Adrenal gland (tissue), 12 donors: ENCODE measurements around the gene IL5RA. TPM values are rescaled to one million over a fixed set of nuclear protein-coding genes. Genes with fewer than 3 reads are reported as not detected.

ENCODE experiments used
- DNase-seq, 7 donors: peaks; one replicate each; pipeline ENCODE4 v3.0.0-alpha.2; 2019 to 2020
- H3K27ac ChIP-seq, 5 donors: fragments of 200-600 bp; sonication (generic) in 4 of 5; 1 replicate in 3 of 5; 2 replicates in 2 of 5; pipeline versions ENCODE4 v1.5.1 to v1.8.0; 2016 to 2020; ENCODE audit warnings: mild to moderate bottlenecking in 1 of 5
- H3K27me3 ChIP-seq: fragments of 200-600 bp; 2 replicates; pipeline ENCODE4 v1.8.0; 2021
- H3K36me3 ChIP-seq, 2 donors: fragments of 200-600 bp; replicated peaks in 1 of 2; 1 replicate in 1 of 2; 2 replicates in 1 of 2; pipeline versions ENCODE4 v1.5.1 to v1.8.0; 2018 to 2022
- H3K4me1 ChIP-seq, 2 donors: fragments of 200-600 bp; replicated peaks in 1 of 2; 1 replicate in 1 of 2; 2 replicates in 1 of 2; pipeline versions ENCODE4 v1.5.1 to v1.8.0; 2018 to 2021
- H3K4me3 ChIP-seq, 4 donors: fragments of 200-600 bp; sonication (generic) in 3 of 4; one replicate each; pipeline ENCODE4 v1.5.1; 2016 to 2018
- H3K9me3 ChIP-seq, 3 donors: fragments of 200-600 bp; sonication (generic) in 1 of 3; replicated peaks in 1 of 3; 1 replicate in 2 of 3; 2 replicates in 1 of 3; pipeline versions ENCODE4 v1.5.1 to v1.8.0; 2016 to 2021
- CTCF ChIP-seq, 6 experiments: fragments of 450-650 bp in 4 of 6; fragments of 200-600 bp in 2 of 6; sonication (generic) in 1 of 6; IDR thresholded peaks; 1 replicate in 5 of 6; 2 replicates in 1 of 6; pipeline versions ENCODE4 v1.5.1 to v1.8.0; 2016 to 2021; ENCODE audit warnings: antibody characterized with exemption in 6 of 6, mild to moderate bottlenecking in 2 of 6, moderate library complexity in 1 of 6
- POLR2A ChIP-seq, 2 donors: fragments of 450-650 bp; IDR thresholded peaks; one replicate each; pipeline ENCODE4 v1.6.1; 2017; ENCODE audit warnings: antibody characterized with exemption in 2 of 2, mild to moderate bottlenecking in 2 of 2, moderate library complexity in 1 of 2
- WGBS, 4 donors: extraction: QIAGEN DNeasy Blood & Tissue Kit in 2 of 4; methylation state at CpG; one replicate each; pipeline versions ENCODE4 v1.1.5 to v1.1.7; 2013 to 2017; 5-methylcytosine and 5-hydroxymethylcytosine counted together
- intact Hi-C, 2 donors: fragments of 100-400 bp; cut with DNase I; formaldehyde crosslinking; loops; one replicate each; pipeline versions ENCODE4 v1.14.1 to v1.15.0; 2022 to 2023
- polyA plus RNA-seq, 3 donors: library from polyadenylated mRNA; stranded (reverse); fragments of 200-250 nt in 2 of 3; fragments of 350-450 nt in 1 of 3; fragmentation: Illumina TruSeq in 1 of 3; extraction: RNeasy Lipid Tissue Mini Kit (QIAGEN cat#74804) in 1 of 3; gene quantifications; one replicate each; pipeline ENCODE4 v1.2.3, GENCODE V29; 2013 to 2014
- total RNA-seq, 9 donors: library from RNA; depleted of rRNA in 4 of 9; stranded (reverse); fragments of >200 nt in 4 of 9; fragments of 120-200 nt in 1 of 9; fragmentation: NEBNext Ultra II Directional in 1 of 9; extraction: Animal tissue kit (Norgen Biotek cat#: 25700) in 1 of 9; gene quantifications; one replicate each; pipeline versions ENCODE4 v1.1.0 to v1.2.4, GENCODE V29; 2013 to 2023
- donor health status: healthy with polysubstance abuse.
- donor health status: Bipolar disorder and iron deficiency.
- donor health status: DM: yes; HTN: yes; CAD: no.
- donor health status: DM: no; HTN: no; CAD: no.
- donor health status: DM: no; HTN: no; CAD: no.
- donor health status: DM: yes; HTN: yes; CAD: no.

IL5RA gene
- total and polyA plus RNA-seq, 12 donors, result under 0.01 to 0.18 (median 0.09) TPM; not detected in 6

GRCh38 chr3:3126477-3127431, 16.6 kb upstream of the IL5RA start, which contains the start of gene TRNT1:
TRNT1 (plus strand) TSS chr3:3126940; CDS start chr3:3129041, 2,101 bp downstream.
- intact Hi-C loops, result no loop called here
- H3K4me1 ChIP-seq, result peaks cover 8 to 11% of the 10 kb centered on the region in 2 donors
- no peaks in the 10 kb centered on the region for H3K27me3 ChIP-seq
- no peaks in the 10 kb centered on the region for H3K9me3 ChIP-seq
- H3K4me3 ChIP-seq, result peak within 1 kb of the TSS; percentile 57 to 87 (median 71)
- peak; percentile 94 to 98 (median 97) for DNase-seq
- peaks cover 0 to 22% of the 10 kb centered on the region in 2 donors for H3K36me3 ChIP-seq
- peak; percentile 75 to 87 for TF ChIP-seq POLR2A (IDR thresholded peaks at IDR 0.05)
- no peak for TF ChIP-seq CTCF (IDR thresholded peaks at IDR 0.05)
- peak within 1 kb of the TSS in 4 of 5 donors; percentile 86 to 95 (median 88) for H3K27ac ChIP-seq
- WGBS, 4 donors, result 1 to 2% (median 1%) methylated on average over 29 to 100 of the region's 100 CpGs

GRCh38 chr3:3125977-3126376, 15.8 kb upstream of the IL5RA start:
- Histone ChIP-seq H3K27me3 (no peaks in the 10 kb centered on the region), H3K4me3 (peak overlapping the region in 3 of 4 donors; percentile 66 to 87 (median 76)), H3K4me1 (peaks cover 8 to 11% of the 10 kb centered on the region in 2 donors), H3K27ac (peak overlapping the region in 3 of 5 donors; percentile 87 to 95 (median 89)), H3K9me3 (no peaks in the 10 kb centered on the region), H3K36me3 (peaks cover 0 to 18% of the 10 kb centered on the region in 2 donors)
- DNase-seq, result peak in 1 of 7 donors; percentile 55
- TF ChIP-seq POLR2A (IDR thresholded peaks at IDR 0.05), result no peak
- no peak for TF ChIP-seq CTCF (IDR thresholded peaks at IDR 0.05)
- intact Hi-C loops, result no loop called here
- WGBS, 4 donors, result 89 to 91% (median 90%) methylated on average over 24 of the region's 24 CpGs

- Histone ChIP-seq H3K4me1 (no peaks in the 10 kb centered on the region), H3K27ac (no peak overlapping the region), H3K4me3 (no peak overlapping the region), H3K36me3 (no peaks in the 10 kb centered on the region), H3K27me3 (no peaks in the 10 kb centered on the region), H3K9me3 (no peaks in the 10 kb centered on the region)
- DNase-seq, result no peak
- intact Hi-C loops, result no loop called here
- WGBS, 4 donors, result 64 to 72% (median 67%) methylated on average over 4 of the region's 4 CpGs
- no peak for TF ChIP-seq POLR2A (IDR thresholded peaks at IDR 0.05)
These were observed 9.2 kb upstream of the IL5RA start for GRCh38 chr3:3119393-3119851.

- Histone ChIP-seq H3K4me3 (no peak overlapping the region), H3K27ac (no peak overlapping the region), H3K36me3 (no peaks in the 10 kb centered on the region), H3K9me3 (no peaks in the 10 kb centered on the region), H3K27me3 (no peaks in the 10 kb centered on the region), H3K4me1 (no peaks in the 10 kb centered on the region)
- TF ChIP-seq POLR2A (IDR thresholded peaks at IDR 0.05) (no peak), CTCF (IDR thresholded peaks at IDR 0.05) (no peak)
- DNase-seq, result no peak
- intact Hi-C loops, result no loop called here
- WGBS, 4 donors, result 78 to 91% (median 82%) methylated on average over 2 of the region's 2 CpGs
These were observed 7.5 kb upstream of the IL5RA start for GRCh38 chr3:3117651-3118050.
